ENCODE data around the gene OR5A1.

OR5A1 gene

GRCh38 chr11:59480359-59480758, 44.1 kb downstream of the OR5A1 start:
- Histone ChIP-seq H3K27ac (ENCODE audit: low read length) (no peak overlapping the region), H3K36me3 (ENCODE audit: control insufficient read depth, low read depth, low read length) (no peaks in the 10 kb centered on the region), H3K9ac (ENCODE audit: low read length) (no peak overlapping the region), H3K27me3 (ENCODE audit: control insufficient read depth, insufficient read depth, low read length) (no peaks in the 10 kb centered on the region), H3K4me1 (ENCODE audit: control insufficient read depth, low read depth, low read length) (no peaks in the 10 kb centered on the region), H3K9me3 (ENCODE audit: control insufficient read depth, low read depth, low read length) (no peaks in the 10 kb centered on the region), H3K4me3 (ENCODE audit: low read length) (no peak overlapping the region)
